GM19351 (cell line): Measurements from ENCODE around the gene PCYT1A.
A peak's percentile ranks its signal among the peaks of the same experiment; 100 is the strongest.
"Not testable (repeated sequence)": the region's sequence is repeated elsewhere in the genome, so short reads cannot be mapped to it uniquely, and the experiment has no call there.

Source experiments
- ATAC-seq: cut with Tn5 transposase; IDR thresholded peaks from one replicate; pipeline ENCODE4 v1.9.1; 2021; ENCODE audit warnings: mild to moderate bottlenecking, moderate library complexity; ENCODE audit not compliant: unreplicated experiment

PCYT1A gene

GRCh38 chr3:196216681-196217211 lies 70.8 kb downstream of the PCYT1A start:
- ATAC-seq, result no peak

DNA sequence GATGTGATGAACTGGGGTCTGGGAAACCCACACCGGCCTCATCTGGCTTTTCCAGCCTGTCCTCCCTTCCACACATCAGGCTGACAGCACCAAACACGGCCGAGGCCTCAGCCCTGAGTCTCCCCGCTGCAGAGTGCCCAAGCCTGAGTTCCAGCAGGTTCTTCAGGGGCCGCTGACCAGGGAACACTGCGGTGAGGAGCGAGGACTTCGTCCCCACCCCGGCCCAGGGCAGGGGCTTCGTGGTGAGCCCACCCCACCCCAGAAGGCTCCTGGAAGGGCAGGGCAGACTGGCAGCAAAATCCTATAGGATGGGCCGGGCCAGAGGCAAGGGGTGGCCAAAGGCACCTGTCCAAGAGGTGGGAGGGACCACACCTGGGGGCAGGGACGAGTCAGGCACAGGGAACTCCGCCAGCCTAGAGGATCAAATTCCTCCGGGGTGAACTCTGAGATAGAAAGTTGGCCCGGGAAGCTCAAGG lies 71.4 kb downstream of the PCYT1A start, which contains the start of gene SLC51A:
SLC51A (plus strand) TSS at position 446 of the 476 bp plus-strand sequence. CDS start 179 bp downstream, outside the sequence.
- ATAC-seq, result no peak

DNA sequence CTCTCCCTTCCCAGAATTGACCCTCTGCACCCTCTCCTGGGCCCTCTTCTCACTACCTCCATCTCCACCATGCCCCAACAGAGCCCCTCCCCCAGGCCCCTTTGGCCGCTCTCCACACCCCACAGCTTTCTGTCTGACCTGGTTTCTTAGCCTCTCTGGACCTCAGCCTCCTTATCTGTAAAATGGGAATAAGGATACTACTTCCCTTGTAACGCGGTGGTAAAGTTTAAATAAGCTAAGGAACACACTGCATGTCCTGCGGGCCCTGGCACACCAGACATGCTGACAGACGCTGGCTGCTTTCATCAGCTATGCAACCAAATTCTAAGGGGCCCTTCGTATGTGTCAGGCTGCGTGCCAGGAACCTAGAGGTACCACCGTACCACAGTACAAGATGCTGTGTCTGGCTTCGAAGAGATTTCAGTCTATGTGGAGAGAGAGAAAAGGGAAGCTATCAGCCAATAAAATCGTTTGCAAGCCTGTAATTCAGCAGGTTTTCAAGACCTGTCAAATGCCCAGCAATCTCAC lies 72.0 kb downstream of the PCYT1A start:
- no peak for ATAC-seq

DNA sequence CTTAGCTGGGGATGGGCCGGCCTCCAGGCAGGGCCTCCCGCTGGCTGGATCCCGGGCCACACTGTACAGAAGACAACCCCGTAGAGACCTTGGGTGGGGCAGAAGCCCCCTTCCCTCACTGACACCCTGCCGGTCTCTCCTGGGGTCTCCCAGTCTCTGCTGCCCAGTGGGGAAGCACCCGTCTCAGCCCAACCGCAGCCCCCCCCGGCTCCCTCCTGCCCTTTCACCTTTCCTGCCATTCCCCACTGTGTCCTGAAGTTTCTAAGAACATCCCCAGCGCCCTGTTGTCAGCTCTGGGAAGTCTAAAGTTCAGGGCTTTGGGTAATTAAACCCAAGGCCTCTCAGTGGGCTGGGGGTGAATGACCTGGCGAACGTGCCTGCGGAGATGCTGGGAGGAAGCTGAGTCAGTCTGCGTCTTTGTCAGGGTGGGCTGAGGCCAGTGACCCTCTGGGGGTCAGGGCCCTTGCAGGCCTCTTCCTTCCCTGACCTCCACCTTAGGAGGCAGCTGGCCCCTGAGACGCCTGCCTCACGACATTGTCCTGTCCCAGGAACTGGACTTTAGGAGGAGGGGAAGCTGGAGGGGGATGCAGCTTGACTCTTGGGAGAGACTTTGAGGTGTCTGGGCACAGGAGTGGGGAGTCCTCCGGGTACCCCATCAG lies 72.6 kb downstream of the PCYT1A start:
- ATAC-seq, result no peak

GRCh38 chr3:196210673-196211556 lies 76.6 kb downstream of the PCYT1A start, which contains the start of gene ZDHHC19:
Gene ZDHHC19 (minus strand): TSS chr3:196211400. CDS start chr3:196211315, 85 bp downstream.
- ATAC-seq, result no peak

DNA sequence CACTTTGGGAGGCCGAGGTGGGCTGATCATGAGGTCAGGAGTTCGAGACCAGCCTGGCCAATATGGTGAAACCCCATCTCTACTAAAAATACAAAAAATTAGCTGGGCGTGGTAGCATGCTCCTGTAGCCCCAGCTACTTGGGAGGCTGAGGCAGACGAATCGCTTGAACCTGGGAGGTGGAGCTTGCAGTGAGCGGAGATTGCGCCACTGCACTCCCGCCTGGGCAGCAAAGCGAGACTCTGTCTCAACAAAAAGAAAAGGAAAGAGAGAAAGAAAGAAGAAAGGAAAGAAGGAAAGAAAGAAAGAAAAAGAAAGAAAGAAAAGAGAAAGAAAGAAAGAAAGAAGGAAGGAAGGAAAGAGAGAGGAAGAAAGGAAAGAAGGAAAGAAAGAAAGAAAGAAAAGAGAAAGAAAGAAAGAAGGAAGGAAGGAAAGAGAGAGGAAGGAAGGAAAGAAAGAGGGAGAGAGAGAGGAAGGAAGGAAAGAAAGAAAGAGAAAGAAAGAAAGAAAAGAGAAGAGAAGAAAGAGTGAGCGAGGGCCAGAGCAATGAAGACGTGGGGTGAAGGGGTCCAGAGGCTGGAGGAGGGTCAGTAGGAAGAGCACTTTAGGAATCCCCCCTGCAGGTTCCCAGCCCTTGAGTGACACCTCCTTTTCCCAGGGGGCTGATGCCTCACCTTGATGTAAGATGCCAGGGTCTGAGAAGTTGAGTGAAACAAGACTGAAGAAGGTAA lies 77.4 kb downstream of the PCYT1A start:
- ATAC-seq, result not testable (repeated sequence)

DNA sequence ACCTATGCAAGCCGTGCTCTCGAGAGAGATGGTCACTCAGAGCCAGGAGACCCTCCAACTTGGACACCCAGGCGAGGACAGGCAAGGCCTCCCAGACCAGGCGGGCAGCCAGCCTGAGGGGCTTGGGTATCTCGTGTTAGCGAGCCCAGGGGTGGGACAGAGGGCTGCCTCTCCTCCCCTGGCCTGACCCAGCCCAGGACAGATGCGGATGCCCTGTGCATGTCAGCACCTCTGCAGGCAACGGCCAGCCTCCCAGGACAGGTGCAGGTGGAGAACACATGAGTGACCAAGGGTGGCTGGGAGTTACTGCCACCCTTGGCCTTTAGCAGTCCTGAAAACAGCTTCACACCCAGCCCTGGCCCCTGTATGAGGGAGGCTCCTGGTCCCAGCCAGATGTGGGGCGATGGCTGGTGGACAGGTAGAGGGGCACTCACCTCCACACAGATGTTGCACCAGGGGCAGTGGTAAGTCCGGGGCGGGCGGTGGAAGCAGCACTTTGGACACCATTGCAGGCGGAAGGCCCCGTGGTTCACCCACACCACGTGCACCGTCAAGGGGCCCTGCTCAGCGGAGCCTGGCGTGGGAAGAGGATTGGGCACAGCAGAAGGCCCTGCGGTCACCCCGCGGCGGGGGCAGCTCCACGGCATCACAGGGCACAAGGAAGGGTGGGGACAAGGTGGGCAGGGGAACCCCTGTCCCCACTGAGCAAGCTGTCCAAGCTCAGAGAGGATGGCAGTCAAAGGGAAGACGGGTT lies 78.4 kb downstream of the PCYT1A start:
- ATAC-seq, result no peak

- ATAC-seq, result peak; percentile 58
Measured at GRCh38 chr3:196207833-196208607, 79.5 kb downstream of the PCYT1A start.

DNA sequence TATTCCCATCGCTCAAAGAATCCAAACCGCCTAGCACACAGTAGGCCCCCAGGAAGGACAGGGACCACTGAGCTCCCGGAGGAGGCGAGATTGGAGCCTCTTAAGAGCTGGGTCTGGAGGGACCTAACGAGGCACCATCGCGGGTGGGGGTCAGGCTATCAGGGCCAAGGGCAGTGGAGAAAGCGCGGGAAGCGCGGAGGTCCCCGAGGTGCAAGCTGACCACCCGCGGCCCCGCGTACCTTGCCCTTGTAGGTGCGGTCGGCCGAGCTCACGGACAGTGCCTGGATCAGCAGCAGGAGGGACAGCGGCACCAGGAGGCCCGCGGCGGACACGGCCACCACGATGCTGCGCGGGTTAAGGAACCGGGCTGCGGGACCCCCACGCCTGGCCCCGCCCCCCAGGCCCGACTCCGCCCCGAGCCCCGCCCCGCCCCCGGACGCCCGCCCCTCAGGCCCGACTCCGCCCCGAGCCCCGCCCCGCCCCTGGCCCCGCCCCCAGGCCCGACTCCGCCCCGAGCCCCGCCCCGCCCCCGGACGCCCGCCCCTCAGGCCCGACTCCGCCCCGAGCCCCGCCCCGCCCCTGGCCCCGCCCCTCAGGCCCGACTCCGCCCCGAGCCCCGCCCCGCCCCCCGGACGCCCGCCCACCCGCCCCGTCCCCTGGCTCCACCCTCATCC lies 80.2 kb downstream of the PCYT1A start:
- no peak for ATAC-seq

GRCh38 chr3:196205442-196206205 lies 81.9 kb downstream of the PCYT1A start:
- not testable (repeated sequence) for ATAC-seq

DNA sequence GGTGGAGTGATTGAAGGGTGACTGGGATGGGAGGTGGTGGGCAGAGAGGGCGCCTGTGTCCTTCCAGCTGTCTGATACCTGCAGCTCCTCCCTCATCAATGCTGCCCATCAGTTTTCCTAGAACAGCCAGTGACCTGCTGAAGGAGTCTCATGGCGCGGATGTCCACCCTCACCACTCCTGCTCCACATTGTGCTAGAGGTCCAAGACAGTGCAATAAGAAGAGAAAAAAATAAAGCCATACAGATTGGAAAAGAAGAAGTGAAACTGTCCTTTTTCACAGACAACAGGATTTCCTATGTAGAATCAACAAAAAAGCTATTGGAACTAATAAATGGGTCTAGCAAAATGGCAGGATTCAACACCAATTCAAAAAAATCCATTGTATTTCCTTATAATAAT lies 83.7 kb downstream of the PCYT1A start:
- no peak for ATAC-seq

- ATAC-seq, result no peak
Measured at GRCh38 chr3:196202516-196202970, 85.0 kb downstream of the PCYT1A start.

- ATAC-seq, result no peak
Measured at GRCh38 chr3:196198771-196199753, 88.5 kb downstream of the PCYT1A start.

DNA sequence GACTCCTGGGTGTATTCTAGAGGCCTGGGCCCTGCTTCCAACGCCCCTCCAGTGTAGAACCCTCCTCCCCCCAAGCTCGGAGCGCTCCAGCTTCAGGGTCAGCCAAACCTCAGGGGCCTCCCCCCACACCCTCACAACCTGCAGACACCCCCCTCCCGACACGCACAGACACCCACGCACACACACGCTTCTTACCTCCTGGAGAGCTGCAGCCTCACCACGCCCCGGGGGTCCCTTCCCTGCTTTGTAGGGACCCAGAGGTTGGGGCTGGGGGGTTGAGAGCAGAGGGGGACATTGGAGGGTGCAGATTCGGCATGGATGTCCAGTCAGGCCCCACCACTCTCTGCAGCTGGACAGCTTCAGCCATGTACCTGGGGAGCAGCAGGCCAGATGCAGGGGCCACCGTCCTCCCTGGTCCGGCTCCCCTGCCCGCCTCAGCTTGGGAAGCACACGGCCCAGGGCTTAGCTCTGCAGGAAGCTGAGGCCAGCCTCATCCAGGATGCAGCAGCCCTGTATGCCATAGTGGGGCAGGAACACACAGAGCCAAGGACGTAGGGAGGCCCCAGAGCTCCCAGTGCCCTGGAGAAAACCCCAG lies 89.3 kb downstream of the PCYT1A start:
- no peak for ATAC-seq

DNA sequence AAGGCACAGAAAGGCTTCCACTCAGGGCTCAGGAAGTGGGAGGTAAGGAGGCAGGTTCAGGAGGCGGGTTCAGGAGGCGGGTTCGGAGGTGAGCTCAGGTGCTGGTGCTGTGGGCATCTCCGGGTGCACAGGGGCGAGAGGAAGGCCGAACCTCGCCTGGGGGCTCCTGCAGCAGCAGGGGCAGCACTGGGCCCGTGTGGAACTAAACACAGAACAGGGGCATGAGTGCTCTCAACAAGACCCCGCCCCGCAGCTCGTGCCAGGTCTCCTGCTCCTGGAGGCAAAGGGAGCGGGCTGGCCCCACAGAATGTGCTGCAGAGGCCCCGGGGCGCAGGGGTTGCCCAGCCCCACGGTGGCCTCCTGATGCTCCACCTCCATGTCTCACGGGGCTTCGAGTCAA lies 90.0 kb downstream of the PCYT1A start:
- ATAC-seq, result no peak

DNA sequence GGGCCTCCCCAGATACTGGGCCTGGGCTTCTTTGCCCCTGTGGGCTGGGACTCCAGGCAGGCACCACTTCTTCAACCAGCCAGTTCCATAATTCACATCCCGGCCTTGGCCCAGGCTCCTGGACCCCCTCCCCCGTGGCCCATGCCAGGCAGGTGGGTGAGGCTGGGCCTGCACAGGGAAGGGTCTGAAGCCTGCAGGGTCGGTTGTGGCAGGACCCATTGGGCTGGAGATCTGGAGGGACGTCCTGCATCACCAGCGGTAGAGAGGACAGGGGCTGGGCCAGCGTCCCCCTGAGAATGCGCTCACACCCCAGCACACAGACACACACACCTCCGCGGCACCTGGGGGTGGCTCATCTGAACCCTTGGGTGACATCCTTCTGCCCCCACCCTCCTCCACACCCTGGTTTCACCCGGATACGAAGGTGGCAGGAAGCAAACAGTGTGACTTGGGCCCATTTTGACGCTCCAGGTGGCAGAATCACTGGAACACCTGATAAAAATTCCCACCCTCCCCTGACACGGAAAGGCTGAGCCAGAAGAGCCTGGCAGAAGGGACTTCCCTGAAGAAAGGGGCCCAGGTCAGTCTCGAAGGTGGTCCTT lies 91.8 kb downstream of the PCYT1A start:
- ATAC-seq, result no peak
